K562 (cell line): ENCODE data around the gene MBD3.

Experiments used
- CHD1 ChIP-seq: fragments of 200-600 bp; sonication (generic); IDR thresholded peaks from one replicate; pipeline ENCODE4 v1.6.1; 2012; ENCODE audit warnings: mild to moderate bottlenecking, moderate library complexity, low read length, inconsistent platforms
- CTCF ChIP-seq, 3 experiments: IDR thresholded peaks in 2 of 3; conservative IDR thresholded peaks in 1 of 3; 2 replicates each; pipeline ENCODE4 v1.5.1; 2011 to 2012; ENCODE audit warnings: low read length in 3 of 3, mild to moderate bottlenecking in 3 of 3, control low read depth in 2 of 3, improper control_type of control experiment in 1 of 3, inconsistent platforms in 1 of 3, low read depth in 1 of 3, mixed read lengths in 1 of 3, moderate library complexity in 1 of 3; ENCODE audit not compliant: insufficient read depth in 2 of 3
- EP300 ChIP-seq: IDR thresholded peaks from 2 replicates; pipeline ENCODE4 v1.6.1; 2012; ENCODE audit warnings: low read length, improper control_type of control experiment
- EZH2 ChIP-seq: IDR thresholded peaks from 2 replicates; pipeline ENCODE4 v1.6.1; 2012; ENCODE audit warnings: low read depth, mild to moderate bottlenecking, inconsistent platforms, low read length, borderline replicate concordance
- HDAC1 ChIP-seq, 2 experiments: fragments of 450-650 bp; IDR thresholded peaks; 2 replicates each; pipeline ENCODE4 v1.6.1; 2016 to 2017; ENCODE audit warnings: inconsistent platforms in 1 of 2, mild to moderate bottlenecking in 1 of 2, moderate library complexity in 1 of 2
- TAF15 ChIP-seq: fragments of 200-400 bp; formaldehyde crosslinking; IDR thresholded peaks from 2 replicates; pipeline ENCODE4 v1.6.1; 2017; ENCODE audit warnings: mild to moderate bottlenecking, low read depth, low read length, moderate library complexity
- ZBTB43 ChIP-seq: sonication (generic); formaldehyde crosslinking; IDR thresholded peaks from 2 replicates; pipeline ENCODE4 v1.8.0; 2023; ENCODE audit warnings: mild to moderate bottlenecking, missing genetic modification reagents
- ZNF175 ChIP-seq: fragments of 200-800 bp; sonication (Bioruptor generic); IDR thresholded peaks from 2 replicates; pipeline ENCODE4 v1.6.1; 2016; ENCODE audit warnings: low read depth, mild to moderate bottlenecking, missing genetic modification characterization, missing compliant biosample characterization
- ZNF224 ChIP-seq: sonication (generic); formaldehyde crosslinking; IDR thresholded peaks from 2 replicates; pipeline ENCODE4 v1.8.0; 2022; ENCODE audit warnings: mild to moderate bottlenecking, missing genetic modification reagents
- ZNF253 ChIP-seq: fragments of 250-450 bp; sonication (Bioruptor Pico); conservative IDR thresholded peaks from 2 replicates; pipeline ENCODE4 v1.6.1; 2021; ENCODE audit warnings: mild to moderate bottlenecking
- TF ChIP-seq, protein P1 (sequence below): sonication (generic); formaldehyde crosslinking; IDR thresholded peaks from 2 replicates; pipeline ENCODE4 v1.8.1; 2023; ENCODE audit warnings: mild to moderate bottlenecking, missing genetic modification reagents
- TF ChIP-seq, protein P2 (sequence below): sonication (generic); formaldehyde crosslinking; IDR thresholded peaks from 2 replicates; pipeline ENCODE4 v1.8.1; 2023; ENCODE audit warnings: mild to moderate bottlenecking, missing genetic modification reagents

- TF ChIP-seq ZBTB43: no peak
- no peak for TF ChIP-seq CHD1
- no peak for TF ChIP-seq CTCF (IDR thresholded peaks at IDR 0.05 in 2 of 3, conservative IDR thresholded peaks at IDR 0.05 in 1 of 3; ENCODE audit: insufficient read depth in 2 of 3, low read depth in 1 of 3, low read length in 3 of 3)
- TF ChIP-seq EP300: no peak
- TF ChIP-seq, protein P1, sequence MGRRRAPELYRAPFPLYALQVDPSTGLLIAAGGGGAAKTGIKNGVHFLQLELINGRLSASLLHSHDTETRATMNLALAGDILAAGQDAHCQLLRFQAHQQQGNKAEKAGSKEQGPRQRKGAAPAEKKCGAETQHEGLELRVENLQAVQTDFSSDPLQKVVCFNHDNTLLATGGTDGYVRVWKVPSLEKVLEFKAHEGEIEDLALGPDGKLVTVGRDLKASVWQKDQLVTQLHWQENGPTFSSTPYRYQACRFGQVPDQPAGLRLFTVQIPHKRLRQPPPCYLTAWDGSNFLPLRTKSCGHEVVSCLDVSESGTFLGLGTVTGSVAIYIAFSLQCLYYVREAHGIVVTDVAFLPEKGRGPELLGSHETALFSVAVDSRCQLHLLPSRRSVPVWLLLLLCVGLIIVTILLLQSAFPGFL: no peak
- TF ChIP-seq ZNF253 (CRISPR knock-in tag): no peak
- TF ChIP-seq HDAC1 (IDR thresholded peaks at IDR 0.05): peak in 1 of 2 experiments; percentile 65; a peak in 3 of 4 replicates
- no peak for TF ChIP-seq EZH2
- no peak for TF ChIP-seq TAF15
- TF ChIP-seq ZNF224: no peak
- TF ChIP-seq, protein P2, sequence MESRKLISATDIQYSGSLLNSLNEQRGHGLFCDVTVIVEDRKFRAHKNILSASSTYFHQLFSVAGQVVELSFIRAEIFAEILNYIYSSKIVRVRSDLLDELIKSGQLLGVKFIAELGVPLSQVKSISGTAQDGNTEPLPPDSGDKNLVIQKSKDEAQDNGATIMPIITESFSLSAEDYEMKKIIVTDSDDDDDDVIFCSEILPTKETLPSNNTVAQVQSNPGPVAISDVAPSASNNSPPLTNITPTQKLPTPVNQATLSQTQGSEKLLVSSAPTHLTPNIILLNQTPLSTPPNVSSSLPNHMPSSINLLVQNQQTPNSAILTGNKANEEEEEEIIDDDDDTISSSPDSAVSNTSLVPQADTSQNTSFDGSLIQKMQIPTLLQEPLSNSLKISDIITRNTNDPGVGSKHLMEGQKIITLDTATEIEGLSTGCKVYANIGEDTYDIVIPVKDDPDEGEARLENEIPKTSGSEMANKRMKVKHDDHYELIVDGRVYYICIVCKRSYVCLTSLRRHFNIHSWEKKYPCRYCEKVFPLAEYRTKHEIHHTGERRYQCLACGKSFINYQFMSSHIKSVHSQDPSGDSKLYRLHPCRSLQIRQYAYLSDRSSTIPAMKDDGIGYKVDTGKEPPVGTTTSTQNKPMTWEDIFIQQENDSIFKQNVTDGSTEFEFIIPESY: no peak
- TF ChIP-seq ZNF175 (CRISPR knock-in tag): no peak
Observed at GRCh38 chr19:1569997-1570396, 22.7 kb downstream of the MBD3 start.
